DOHH2 (cell line): Measurements from ENCODE around the gene RENBP.
A peak's percentile ranks its signal among the peaks of the same experiment; 100 is the strongest.

Experiments
- H3F3A ChIP-seq: fragments of 200-600 bp; sonication (generic), shearing (Covaris generic); 2 replicates; pipeline ENCODE4 v1.6.0; 2016; ENCODE audit warnings: antibody characterized with exemption, mild to moderate bottlenecking; ENCODE audit not compliant: control insufficient read depth, insufficient read depth
- H3K27ac ChIP-seq: fragments of 200-600 bp; sonication (generic); 2 replicates; pipeline ENCODE4 v1.5.1; 2014; ENCODE audit warnings: low read depth, mild to moderate bottlenecking, low read length, moderate library complexity
- H3K27me3 ChIP-seq: fragments of 200-600 bp; sonication (generic); 2 replicates; pipeline ENCODE4 v1.6.1; 2014; ENCODE audit warnings: mild to moderate bottlenecking, low read length, mixed read lengths; ENCODE audit not compliant: control insufficient read depth
- H3K36me3 ChIP-seq: fragments of 200-600 bp; sonication (generic); 2 replicates; pipeline ENCODE4 v1.6.1; 2014; ENCODE audit warnings: mild to moderate bottlenecking, low read length, moderate library complexity, mixed read lengths; ENCODE audit not compliant: control insufficient read depth
- H3K4me1 ChIP-seq: fragments of 200-600 bp; sonication (generic); 2 replicates; pipeline ENCODE4 v1.6.1; 2014; ENCODE audit warnings: mild to moderate bottlenecking, low read length, mixed read lengths; ENCODE audit not compliant: control insufficient read depth
- H3K4me2 ChIP-seq: fragments of 200-600 bp; sonication (generic); 2 replicates; pipeline ENCODE4 v1.6.0; 2014; ENCODE audit warnings: mild to moderate bottlenecking, low read length, moderate library complexity
- H3K4me3 ChIP-seq: fragments of 200-600 bp; sonication (generic); 2 replicates; pipeline ENCODE4 v1.5.1; 2014; ENCODE audit warnings: mild to moderate bottlenecking, low read length, mixed read lengths
- H3K79me2 ChIP-seq: fragments of 200-600 bp; sonication (generic); 2 replicates; pipeline ENCODE4 v1.6.1; 2014; ENCODE audit warnings: mild to moderate bottlenecking, low read length, mixed read lengths; ENCODE audit not compliant: control insufficient read depth
- H3K9me2 ChIP-seq: fragments of 200-600 bp; sonication (generic); replicated peaks from 2 replicates; pipeline ENCODE4 v1.6.1; 2014; ENCODE audit warnings: mild to moderate bottlenecking, low read length, mixed read lengths; ENCODE audit not compliant: control insufficient read depth
- H3K9me3 ChIP-seq: fragments of 200-600 bp; sonication (generic); 2 replicates; pipeline ENCODE4 v1.6.1; 2014; ENCODE audit warnings: antibody characterized with exemption, low read length, mixed read lengths; ENCODE audit not compliant: control insufficient read depth, insufficient read depth
- H4K20me1 ChIP-seq: fragments of 200-600 bp; sonication (generic); 2 replicates; pipeline ENCODE4 v1.6.0; 2014; ENCODE audit warnings: low read depth, mild to moderate bottlenecking, antibody characterized with exemption, low read length, moderate library complexity; ENCODE audit not compliant: control insufficient read depth, insufficient read depth
- CTCF ChIP-seq: fragments of 200-600 bp; sonication (generic); IDR thresholded peaks from one replicate; pipeline ENCODE4 v1.5.1; 2014; ENCODE audit warnings: antibody characterized with exemption, mild to moderate bottlenecking, low read depth, low read length; ENCODE audit not compliant: poor library complexity, severe bottlenecking
- EZH2phosphoT487 ChIP-seq: fragments of 200-600 bp; sonication (generic); IDR thresholded peaks from 2 replicates; pipeline ENCODE4 v1.6.1; 2017; ENCODE audit warnings: borderline replicate concordance, mild to moderate bottlenecking, antibody characterized with exemption, low read length, moderate library complexity, mixed read lengths

RENBP gene

GRCh38 chrX:153969904-153970356 lies 25.5 kb upstream of the RENBP start:
- Histone ChIP-seq H3K9me2 (no peaks in the 10 kb centered on the region), H4K20me1 (peaks cover 7% of the 10 kb centered on the region), H3K4me1 (peaks cover 46% of the 10 kb centered on the region), H3K4me3 (peak overlapping the region; percentile 94), H3F3A (0 out of 2 replicates have a peak, but pooled peaks cover 3% of the 10 kb centered on the region), H3K79me2 (peaks cover 86% of the 10 kb centered on the region), H3K27me3 (no peaks in the 10 kb centered on the region), H3K9me3 (no peaks in the 10 kb centered on the region), H3K36me3 (peaks cover 61% of the 10 kb centered on the region), H3K27ac (peak overlapping the region; percentile 96), H3K4me2 (peak overlapping the region; percentile 96)
- TF ChIP-seq EZH2phosphoT487 (no peak), CTCF (no peak)

- Histone ChIP-seq H3F3A (0 out of 2 replicates have a peak, but pooled peaks cover 3% of the 10 kb centered on the region), H3K9me3 (no peaks in the 10 kb centered on the region), H3K4me3 (peak overlapping the region; percentile 94), H3K4me1 (peaks cover 42% of the 10 kb centered on the region), H4K20me1 (peaks cover 7% of the 10 kb centered on the region), H3K9me2 (no peaks in the 10 kb centered on the region), H3K27ac (peak overlapping the region; percentile 96), H3K36me3 (peaks cover 65% of the 10 kb centered on the region), H3K79me2 (peaks cover 87% of the 10 kb centered on the region), H3K4me2 (peak overlapping the region; percentile 96), H3K27me3 (no peaks in the 10 kb centered on the region)
- TF ChIP-seq EZH2phosphoT487 (no peak), CTCF (no peak)
Observed at GRCh38 chrX:153969125-153969903, 24.9 kb upstream of the RENBP start.

- peak overlapping the region; percentile 94 for H3K4me3 ChIP-seq
- peak overlapping the region; percentile 96 for H3K4me2 ChIP-seq
- H3K27ac ChIP-seq, result peak overlapping the region; percentile 96
- H3K9me2 ChIP-seq, result no peaks in the 10 kb centered on the region
- H3K9me3 ChIP-seq, result no peaks in the 10 kb centered on the region
- H3K4me1 ChIP-seq, result peaks cover 36% of the 10 kb centered on the region
- H4K20me1 ChIP-seq, result peaks cover 7% of the 10 kb centered on the region
- H3F3A ChIP-seq, result 0 out of 2 replicates have a peak, but pooled peaks cover 3% of the 10 kb centered on the region
- H3K27me3 ChIP-seq, result no peaks in the 10 kb centered on the region
- peaks cover 71% of the 10 kb centered on the region for H3K36me3 ChIP-seq
- peaks cover 87% of the 10 kb centered on the region for H3K79me2 ChIP-seq
- TF ChIP-seq EZH2phosphoT487 (no peak), CTCF (peak; percentile 31)
Observed at GRCh38 chrX:153968754-153969124, 24.3 kb upstream of the RENBP start.
